NT2/D1 (cell line): ENCODE data around the gene FGD4.

Experiments used
- DNase-seq: peaks from one replicate; pipeline ENCODE4 v3.0.0-alpha.2; 2011; ENCODE audit warnings: low read depth, low spot score
- H3K27me3 ChIP-seq: 2 replicates; pipeline ENCODE4 v1.6.0; 2011; ENCODE audit warnings: mild to moderate bottlenecking; ENCODE audit not compliant: insufficient read length, insufficient read depth
- H3K36me3 ChIP-seq: 2 replicates; pipeline ENCODE4 v1.6.1; 2011; ENCODE audit warnings: mild to moderate bottlenecking, low read length, mixed read lengths; ENCODE audit not compliant: insufficient read depth, insufficient read length
- H3K4me1 ChIP-seq: 2 replicates; pipeline ENCODE4 v1.5.1; 2011; ENCODE audit not compliant: insufficient read depth, insufficient read length
- H3K4me3 ChIP-seq: 2 replicates; pipeline ENCODE4 v1.5.1; 2011; ENCODE audit warnings: low read depth; ENCODE audit not compliant: insufficient read length
- H3K9ac ChIP-seq: 2 replicates; pipeline ENCODE4 v1.6.0; 2011; ENCODE audit warnings: low read depth; ENCODE audit not compliant: insufficient read length
- H3K9me3 ChIP-seq: 2 replicates; pipeline ENCODE4 v1.5.1; 2011; ENCODE audit warnings: mild to moderate bottlenecking, low read length; ENCODE audit not compliant: insufficient read depth
- SUZ12 ChIP-seq: IDR thresholded peaks from 2 replicates; pipeline ENCODE4 v1.6.1; 2011; ENCODE audit not compliant: insufficient read length, insufficient read depth; ENCODE audit errors: extremely low read depth
- YY1 ChIP-seq: IDR thresholded peaks from 2 replicates; pipeline ENCODE4 v1.6.1; 2011; ENCODE audit not compliant: insufficient read length, insufficient read depth
- ZNF274 ChIP-seq: IDR thresholded peaks from 2 replicates; pipeline ENCODE4 v1.6.1; 2011; ENCODE audit warnings: mild to moderate bottlenecking, low read depth, low read length

FGD4 gene

DNA sequence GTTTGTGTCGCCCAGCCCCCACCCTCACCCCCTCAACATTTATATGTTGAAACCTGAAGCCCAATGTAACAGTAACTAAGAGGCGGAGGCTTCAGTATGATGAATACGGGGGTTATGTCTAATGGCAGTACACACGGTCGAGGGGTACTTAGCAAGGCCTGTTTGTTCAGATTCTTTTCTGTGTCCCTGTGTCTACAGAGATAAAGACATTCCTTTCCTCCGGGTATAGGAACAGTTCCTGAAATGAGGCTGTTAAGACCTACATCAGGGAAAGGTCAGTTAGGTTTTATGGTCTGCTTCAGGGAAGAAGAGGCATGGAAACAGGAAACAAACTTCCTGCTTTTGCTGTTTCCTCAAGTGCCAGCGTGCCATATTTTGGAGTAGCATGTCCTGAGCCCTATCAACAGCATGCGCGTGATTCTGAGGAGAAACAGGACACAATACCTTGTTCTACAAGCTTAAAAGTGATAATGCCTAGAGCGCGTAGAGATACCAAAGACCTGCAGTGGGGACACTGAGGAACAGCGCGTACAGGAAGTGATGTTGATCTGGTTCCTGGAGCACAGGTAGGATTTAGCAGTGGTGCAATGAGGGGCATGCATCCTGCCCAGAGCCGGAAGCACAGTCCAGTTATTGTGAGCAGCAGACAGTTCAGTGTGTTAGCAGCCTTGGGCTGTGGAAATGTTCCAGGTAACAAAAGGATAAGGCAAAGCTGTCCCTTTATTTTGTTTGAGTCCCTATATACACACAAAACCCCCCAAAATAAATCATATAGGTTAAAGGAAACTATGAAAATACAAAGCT lies 47.2 kb downstream of the FGD4 start:
- TF ChIP-seq SUZ12, result no peak
- no peak for TF ChIP-seq YY1
- no peak for TF ChIP-seq ZNF274
- Histone ChIP-seq H3K4me1 (peaks cover 9% of the 10 kb centered on the region), H3K27me3 (no peaks in the 10 kb centered on the region), H3K9ac (peak overlapping the region; percentile 34), H3K36me3 (no peaks in the 10 kb centered on the region), H3K9me3 (no peaks in the 10 kb centered on the region), H3K4me3 (no peak overlapping the region)
- DNase-seq, result no peak

DNA sequence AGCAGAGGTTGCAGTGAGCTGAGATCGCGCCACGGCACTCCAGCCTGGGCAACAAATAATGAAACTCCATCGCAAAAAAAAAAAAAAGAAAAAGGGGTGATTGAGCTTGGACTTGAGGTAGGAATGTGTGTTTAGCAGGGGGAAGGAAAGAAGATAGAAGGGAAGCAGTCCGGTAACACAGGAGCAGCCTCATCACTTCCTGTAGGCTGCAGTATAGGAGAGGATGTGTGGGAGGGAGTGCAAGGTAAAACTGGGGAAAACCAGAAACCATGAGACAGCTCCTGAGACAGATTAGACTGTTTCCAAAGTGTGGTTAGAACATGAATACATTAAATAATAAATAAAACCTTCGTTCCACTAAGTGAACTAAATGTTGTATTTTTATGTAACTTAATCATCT lies 49.2 kb downstream of the FGD4 start:
- H3K4me3 ChIP-seq, result no peak overlapping the region
- no peak for TF ChIP-seq ZNF274
- TF ChIP-seq YY1, result no peak
- no peak for TF ChIP-seq SUZ12
- H3K9ac ChIP-seq, result no peak overlapping the region
- H3K27me3 ChIP-seq, result no peaks in the 10 kb centered on the region
- DNase-seq, result no peak
- H3K36me3 ChIP-seq, result no peaks in the 10 kb centered on the region
- H3K4me1 ChIP-seq, result peaks cover 9% of the 10 kb centered on the region
- no peaks in the 10 kb centered on the region for H3K9me3 ChIP-seq

DNA sequence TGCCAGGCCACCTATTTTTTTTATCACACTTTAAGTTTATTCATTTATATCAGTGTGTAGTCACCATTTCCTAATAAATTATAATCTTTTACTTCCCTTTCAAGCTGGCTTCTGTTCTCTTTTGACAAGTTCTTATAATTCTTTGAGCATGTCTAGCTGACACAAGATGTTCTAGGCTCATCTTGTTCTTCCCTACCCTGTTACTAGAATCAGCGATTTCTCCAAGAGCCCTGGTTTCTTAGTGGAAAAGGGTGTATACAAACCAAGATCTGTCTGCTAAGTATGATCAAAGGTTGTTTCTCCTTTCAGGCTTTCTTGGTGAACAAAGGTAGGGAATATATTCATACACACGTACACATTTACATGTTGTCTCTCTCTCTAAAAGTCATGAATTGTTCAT lies 51.0 kb downstream of the FGD4 start:
- no peak overlapping the region for H3K4me3 ChIP-seq
- no peak for DNase-seq
- TF ChIP-seq SUZ12 (no peak), YY1 (no peak), ZNF274 (no peak)
- no peaks in the 10 kb centered on the region for H3K9me3 ChIP-seq
- H3K36me3 ChIP-seq, result no peaks in the 10 kb centered on the region
- H3K9ac ChIP-seq, result no peak overlapping the region
- H3K27me3 ChIP-seq, result no peaks in the 10 kb centered on the region
- peaks cover 9% of the 10 kb centered on the region for H3K4me1 ChIP-seq

DNA sequence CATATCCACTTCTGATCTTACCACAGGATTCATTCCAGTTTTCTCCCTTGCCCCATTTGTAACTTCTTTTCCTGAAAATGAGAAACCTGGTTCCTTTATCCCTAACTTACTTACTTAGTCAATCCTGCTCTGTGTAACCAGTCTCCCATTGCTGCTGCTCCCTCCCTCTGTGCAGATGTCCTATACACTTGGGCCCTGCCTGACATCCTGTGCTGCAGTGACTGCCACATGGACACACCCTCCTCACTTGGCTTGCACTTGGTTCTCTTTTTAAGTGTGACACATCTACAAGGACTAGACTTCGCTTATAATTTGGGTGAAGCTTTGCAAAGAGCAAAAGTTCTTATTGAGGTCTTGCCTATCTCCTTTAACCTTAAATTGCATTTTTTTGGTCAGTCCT lies 51.4 kb downstream of the FGD4 start:
- no peaks in the 10 kb centered on the region for H3K9me3 ChIP-seq
- no peak for DNase-seq
- no peaks in the 10 kb centered on the region for H3K36me3 ChIP-seq
- TF ChIP-seq ZNF274, result no peak
- TF ChIP-seq SUZ12, result no peak
- TF ChIP-seq YY1, result no peak
- peaks cover 9% of the 10 kb centered on the region for H3K4me1 ChIP-seq
- H3K9ac ChIP-seq, result no peak overlapping the region
- H3K27me3 ChIP-seq, result no peaks in the 10 kb centered on the region
- no peak overlapping the region for H3K4me3 ChIP-seq

DNA sequence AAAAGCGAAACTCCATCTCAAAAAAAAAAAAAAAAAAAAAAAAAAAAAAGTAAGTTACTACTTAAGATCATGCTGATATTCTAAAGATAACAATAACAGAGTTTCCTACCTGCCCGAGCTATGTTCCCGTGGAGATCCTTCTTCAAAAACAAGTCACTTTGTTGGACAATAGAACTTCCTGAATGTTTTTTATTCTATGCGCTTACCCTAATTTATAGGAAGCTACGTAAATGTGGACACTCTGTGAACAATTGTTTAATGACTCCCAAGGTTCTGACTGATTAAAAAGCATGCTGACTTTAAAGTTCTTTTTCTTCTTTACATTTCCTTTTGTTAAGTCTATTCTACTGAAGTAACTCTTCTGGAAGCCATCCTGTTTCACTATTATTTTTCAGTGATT lies 52.5 kb downstream of the FGD4 start:
- no peak for DNase-seq
- no peaks in the 10 kb centered on the region for H3K36me3 ChIP-seq
- no peaks in the 10 kb centered on the region for H3K27me3 ChIP-seq
- no peaks in the 10 kb centered on the region for H3K9me3 ChIP-seq
- no peak overlapping the region for H3K9ac ChIP-seq
- TF ChIP-seq SUZ12, result no peak
- TF ChIP-seq ZNF274, result no peak
- TF ChIP-seq YY1, result no peak
- H3K4me3 ChIP-seq, result no peak overlapping the region
- peaks cover 6% of the 10 kb centered on the region for H3K4me1 ChIP-seq

DNA sequence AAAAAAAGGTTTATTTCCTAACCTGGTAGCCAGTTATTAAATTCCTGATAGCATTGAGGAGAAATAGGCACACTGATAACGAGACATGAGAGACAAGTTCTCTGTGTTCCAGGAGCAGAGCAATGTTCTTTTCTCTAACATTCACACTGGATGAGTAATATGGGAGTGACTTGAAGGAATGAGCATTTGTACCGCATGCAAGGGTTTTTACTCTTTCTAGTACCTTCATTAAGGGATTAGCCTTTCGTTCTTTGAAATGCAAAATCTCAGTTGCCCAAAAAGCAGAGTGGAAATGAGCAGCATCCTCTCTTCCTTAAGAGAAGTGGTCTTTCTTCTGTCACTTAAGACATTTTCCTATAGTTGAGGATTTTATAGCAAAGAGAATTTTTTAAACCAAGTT lies 54.7 kb downstream of the FGD4 start:
- Histone ChIP-seq H3K9ac (no peak overlapping the region), H3K4me1 (peaks cover 3% of the 10 kb centered on the region), H3K27me3 (no peaks in the 10 kb centered on the region), H3K4me3 (no peak overlapping the region), H3K9me3 (no peaks in the 10 kb centered on the region), H3K36me3 (no peaks in the 10 kb centered on the region)
- peak; percentile 99 for DNase-seq
- no peak for TF ChIP-seq ZNF274
- no peak for TF ChIP-seq YY1
- TF ChIP-seq SUZ12, result no peak

DNA sequence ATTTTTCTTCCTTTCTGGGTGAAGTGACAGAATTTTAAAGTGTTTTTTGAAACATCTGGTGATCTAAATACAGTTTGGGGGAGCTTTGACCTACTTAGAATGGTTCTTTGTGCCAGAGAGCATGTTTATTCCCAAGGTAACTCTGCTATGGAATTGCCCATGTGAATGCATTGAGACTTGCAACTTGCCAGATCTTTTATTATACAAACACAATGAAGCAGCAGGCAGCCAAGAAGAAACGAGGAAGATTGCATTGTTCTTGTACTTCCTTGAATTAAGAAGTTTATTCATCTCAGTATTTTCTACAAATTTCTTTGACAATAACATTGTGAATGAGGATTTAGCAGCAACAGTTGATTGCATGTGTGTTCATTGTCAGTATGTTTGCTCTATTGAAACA lies 55.5 kb downstream of the FGD4 start:
- Histone ChIP-seq H3K4me3 (no peak overlapping the region), H3K9me3 (no peaks in the 10 kb centered on the region), H3K4me1 (peaks cover 3% of the 10 kb centered on the region), H3K27me3 (no peaks in the 10 kb centered on the region), H3K36me3 (no peaks in the 10 kb centered on the region), H3K9ac (no peak overlapping the region)
- TF ChIP-seq YY1, result no peak
- TF ChIP-seq SUZ12, result no peak
- no peak for TF ChIP-seq ZNF274
- peak; percentile 98 for DNase-seq
